Measurements from ENCODE around the gene ALDH9A1.

Gene ALDH9A1

DNA sequence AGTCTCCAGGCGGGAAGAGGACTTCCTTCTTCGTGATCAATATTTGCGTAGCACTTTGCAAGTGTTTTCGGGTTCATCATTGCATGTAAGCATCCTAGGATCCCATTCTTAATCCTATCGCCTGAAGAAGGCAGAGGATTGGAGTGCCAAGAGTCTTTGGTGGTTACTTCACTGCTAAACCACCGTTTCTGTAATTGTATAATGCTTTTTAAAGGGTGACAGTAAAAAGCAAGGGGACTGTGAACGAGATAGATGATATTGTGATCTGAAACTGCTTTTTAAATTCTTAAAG, 345 bp upstream of the ALDH9A1 start:
- H4K8ac ChIP-seq (ENCODE audit: low read depth, low read length): no peak overlapping the region
- no peak overlapping the region for H2BK5ac ChIP-seq (ENCODE audit: low read length)
- no CpG with 5 or more reads among the region's 7 CpGs for WGBS, 2 donors (ENCODE audit: extremely low coverage in 2 of 2, insufficient read length in 2 of 2, insufficient replicate concordance in 1 of 2)
- H2AFZ ChIP-seq (ENCODE audit: low read length): peak overlapping the region; percentile 88
- no peaks in the 10 kb centered on the region for H3K79me1 ChIP-seq (ENCODE audit: low read depth, low read length)
- H2BK12ac ChIP-seq (ENCODE audit: low read length): no peak overlapping the region
- H3K4me1 ChIP-seq (ENCODE audit: control insufficient read depth in 2 of 2, insufficient read depth in 1 of 2, low read depth in 1 of 2, low read length in 2 of 2): no peaks in the 10 kb centered on the region
- H3K4me2 ChIP-seq (ENCODE audit: insufficient read depth, low read length, poor library complexity, severe bottlenecking): peak overlapping the region; percentile 49
- peaks cover 0 to 9% of the 10 kb centered on the region in 2 donors for H3K36me3 ChIP-seq (replicated peaks in 1 of 2; ENCODE audit: control insufficient read depth in 2 of 2, insufficient read depth in 2 of 2, low read length in 2 of 2)
- no peak overlapping the region for H2BK120ac ChIP-seq (ENCODE audit: low read depth, low read length)
- no peak overlapping the region for H3K9ac ChIP-seq (ENCODE audit: low read depth, low read length, poor library complexity)
- H3K4me3 ChIP-seq (ENCODE audit: low read length in 2 of 2): peak overlapping the region; percentile 53 to 98
- peak overlapping the region; percentile 38 for H3K14ac ChIP-seq (ENCODE audit: low read length)
- no peak overlapping the region for H2AK5ac ChIP-seq (ENCODE audit: low read depth, low read length)
- DNase-seq (ENCODE audit: low spot score): no peak
- H3K18ac ChIP-seq (ENCODE audit: low read length): no peak overlapping the region
- peaks cover 0 to 4% of the 10 kb centered on the region in 2 donors for H3K9me3 ChIP-seq (replicated peaks in 1 of 2; ENCODE audit: control insufficient read depth in 2 of 2, insufficient read depth in 1 of 2, low read depth in 1 of 2, low read length in 2 of 2)
- no peak overlapping the region for H4K91ac ChIP-seq (ENCODE audit: low read depth, low read length, poor library complexity)
- H3K27me3 ChIP-seq (ENCODE audit: control insufficient read depth in 3 of 3, insufficient read depth in 3 of 3, low read depth in 1 of 3, low read length in 3 of 3): no peaks in the 10 kb centered on the region
- H3K4ac ChIP-seq (ENCODE audit: low read length): no peak overlapping the region
- H3K23ac ChIP-seq (ENCODE audit: low read depth, low read length, poor library complexity): no peak overlapping the region
- H2BK15ac ChIP-seq (ENCODE audit: low read length): no peak overlapping the region
- H3K27ac ChIP-seq (replicated peaks; ENCODE audit: low read length): peak overlapping the region; percentile 14

- H2BK5ac ChIP-seq (ENCODE audit: low read length): no peak overlapping the region
- H3K4me2 ChIP-seq (ENCODE audit: insufficient read depth, low read length, poor library complexity, severe bottlenecking): peak overlapping the region; percentile 80
- H4K8ac ChIP-seq (ENCODE audit: low read depth, low read length): no peak overlapping the region
- H2AFZ ChIP-seq (ENCODE audit: low read length): peak overlapping the region; percentile 88
- H2BK12ac ChIP-seq (ENCODE audit: low read length): no peak overlapping the region
- no CpG with 5 or more reads among the region's 8 CpGs for WGBS, 2 donors (ENCODE audit: extremely low coverage in 2 of 2, insufficient read length in 2 of 2, insufficient replicate concordance in 1 of 2)
- no peak overlapping the region for H3K14ac ChIP-seq (ENCODE audit: low read length)
- H3K4me3 ChIP-seq (ENCODE audit: low read length in 2 of 2): peak overlapping the region; percentile 98 to 99
- no peak overlapping the region for H4K91ac ChIP-seq (ENCODE audit: low read depth, low read length, poor library complexity)
- H3K9me3 ChIP-seq (replicated peaks in 1 of 2; ENCODE audit: control insufficient read depth in 2 of 2, insufficient read depth in 1 of 2, low read depth in 1 of 2, low read length in 2 of 2): peaks cover 0 to 4% of the 10 kb centered on the region in 2 donors
- no peak for DNase-seq (ENCODE audit: low spot score)
- peaks cover 0 to 9% of the 10 kb centered on the region in 2 donors for H3K36me3 ChIP-seq (replicated peaks in 1 of 2; ENCODE audit: control insufficient read depth in 2 of 2, insufficient read depth in 2 of 2, low read length in 2 of 2)
- no peak overlapping the region for H2AK5ac ChIP-seq (ENCODE audit: low read depth, low read length)
- H3K27ac ChIP-seq (replicated peaks; ENCODE audit: low read length): no peak overlapping the region
- H3K23ac ChIP-seq (ENCODE audit: low read depth, low read length, poor library complexity): no peak overlapping the region
- no peak overlapping the region for H3K18ac ChIP-seq (ENCODE audit: low read length)
- no peak overlapping the region for H2BK120ac ChIP-seq (ENCODE audit: low read depth, low read length)
- no peaks in the 10 kb centered on the region for H3K27me3 ChIP-seq (ENCODE audit: control insufficient read depth in 3 of 3, insufficient read depth in 3 of 3, low read depth in 1 of 3, low read length in 3 of 3)
- no peak overlapping the region for H3K9ac ChIP-seq (ENCODE audit: low read depth, low read length, poor library complexity)
- H3K4me1 ChIP-seq (ENCODE audit: control insufficient read depth in 2 of 2, insufficient read depth in 1 of 2, low read depth in 1 of 2, low read length in 2 of 2): no peaks in the 10 kb centered on the region
- no peaks in the 10 kb centered on the region for H3K79me1 ChIP-seq (ENCODE audit: low read depth, low read length)
- H2BK15ac ChIP-seq (ENCODE audit: low read length): no peak overlapping the region
- no peak overlapping the region for H3K4ac ChIP-seq (ENCODE audit: low read length)
These were observed 876 bp downstream of the ALDH9A1 start for GRCh38 chr1:165697491-165697880.

DNA sequence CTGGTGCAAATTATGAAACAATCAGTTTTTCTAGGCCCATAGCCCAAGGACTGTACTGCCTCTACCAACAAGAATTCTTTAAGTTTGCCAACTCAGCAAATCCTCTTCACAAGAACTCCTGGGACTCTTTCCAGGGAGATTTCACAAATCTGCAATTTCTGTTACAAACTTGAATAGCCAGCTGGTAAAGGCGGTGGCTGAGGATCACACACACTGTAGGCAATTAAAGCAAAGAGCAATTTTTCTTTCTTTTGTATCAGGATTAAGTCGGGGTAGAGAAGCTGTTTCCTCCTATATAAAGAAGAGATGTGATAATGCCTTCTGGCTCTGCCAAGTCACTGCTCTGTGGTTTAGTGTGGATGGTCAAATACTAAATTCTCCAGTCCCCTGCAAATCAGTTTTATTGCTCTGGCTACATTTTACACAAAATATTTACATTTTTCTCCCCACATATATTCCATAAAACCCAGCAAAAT, 1.7 kb downstream of the ALDH9A1 start:
- H2BK120ac ChIP-seq (ENCODE audit: low read depth, low read length): no peak overlapping the region
- no peak overlapping the region for H2BK15ac ChIP-seq (ENCODE audit: low read length)
- H3K9me3 ChIP-seq (replicated peaks in 1 of 2; ENCODE audit: control insufficient read depth in 2 of 2, insufficient read depth in 1 of 2, low read depth in 1 of 2, low read length in 2 of 2): peaks cover 0 to 4% of the 10 kb centered on the region in 2 donors
- no peak overlapping the region for H3K9ac ChIP-seq (ENCODE audit: low read depth, low read length, poor library complexity)
- peaks cover 0 to 9% of the 10 kb centered on the region in 2 donors for H3K36me3 ChIP-seq (replicated peaks in 1 of 2; ENCODE audit: control insufficient read depth in 2 of 2, insufficient read depth in 2 of 2, low read length in 2 of 2)
- no peak overlapping the region for H3K4ac ChIP-seq (ENCODE audit: low read length)
- H2BK12ac ChIP-seq (ENCODE audit: low read length): no peak overlapping the region
- no peak overlapping the region for H3K18ac ChIP-seq (ENCODE audit: low read length)
- H4K91ac ChIP-seq (ENCODE audit: low read depth, low read length, poor library complexity): no peak overlapping the region
- H3K79me1 ChIP-seq (ENCODE audit: low read depth, low read length): no peaks in the 10 kb centered on the region
- no peak overlapping the region for H2AFZ ChIP-seq (ENCODE audit: low read length)
- DNase-seq (ENCODE audit: low spot score): no peak
- H2AK5ac ChIP-seq (ENCODE audit: low read depth, low read length): no peak overlapping the region
- H3K23ac ChIP-seq (ENCODE audit: low read depth, low read length, poor library complexity): no peak overlapping the region
- H2BK5ac ChIP-seq (ENCODE audit: low read length): no peak overlapping the region
- WGBS, 2 donors (ENCODE audit: extremely low coverage in 2 of 2, insufficient read length in 2 of 2, insufficient replicate concordance in 1 of 2): no CpG with 5 or more reads among the region's 2 CpGs
- no peak overlapping the region for H3K14ac ChIP-seq (ENCODE audit: low read length)
- H3K4me1 ChIP-seq (ENCODE audit: control insufficient read depth in 2 of 2, insufficient read depth in 1 of 2, low read depth in 1 of 2, low read length in 2 of 2): no peaks in the 10 kb centered on the region
- no peak overlapping the region for H4K8ac ChIP-seq (ENCODE audit: low read depth, low read length)
- no peak overlapping the region for H3K27ac ChIP-seq (replicated peaks; ENCODE audit: low read length)
- no peak overlapping the region for H3K4me3 ChIP-seq (ENCODE audit: low read length in 2 of 2)
- H3K27me3 ChIP-seq (ENCODE audit: control insufficient read depth in 3 of 3, insufficient read depth in 3 of 3, low read depth in 1 of 3, low read length in 3 of 3): no peaks in the 10 kb centered on the region
- no peak overlapping the region for H3K4me2 ChIP-seq (ENCODE audit: insufficient read depth, low read length, poor library complexity, severe bottlenecking)

DNA sequence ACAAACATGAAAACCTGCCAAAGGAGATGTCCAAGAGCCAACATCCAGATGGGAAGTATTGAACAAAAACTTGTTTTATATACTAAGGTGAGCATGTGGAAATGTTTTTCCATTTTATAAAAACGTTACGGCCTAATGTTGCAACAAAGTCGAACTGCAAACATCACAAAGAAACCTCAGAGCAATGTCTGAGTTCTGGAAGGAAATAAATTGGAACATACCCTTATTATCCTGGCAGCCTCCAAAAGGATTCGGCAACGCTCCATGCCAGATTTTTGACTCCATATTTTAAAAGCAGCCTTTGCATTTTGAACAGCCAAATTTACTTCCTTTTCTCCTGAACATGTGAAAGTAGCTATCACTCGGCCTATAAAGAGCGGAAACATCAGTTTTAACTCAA, 3.3 kb downstream of the ALDH9A1 start:
- no CpG with 5 or more reads among the region's 7 CpGs for WGBS, 2 donors (ENCODE audit: extremely low coverage in 2 of 2, insufficient read length in 2 of 2, insufficient replicate concordance in 1 of 2)

More for the DNA sequence above, 3.3 kb downstream of the ALDH9A1 start:
- H3K79me1 ChIP-seq (ENCODE audit: low read depth, low read length): no peaks in the 10 kb centered on the region
- H3K27me3 ChIP-seq (ENCODE audit: control insufficient read depth in 3 of 3, insufficient read depth in 3 of 3, low read depth in 1 of 3, low read length in 3 of 3): no peaks in the 10 kb centered on the region
- no peak overlapping the region for H4K8ac ChIP-seq (ENCODE audit: low read depth, low read length)
- H2BK5ac ChIP-seq (ENCODE audit: low read length): no peak overlapping the region
- H3K18ac ChIP-seq (ENCODE audit: low read length): no peak overlapping the region
- H3K4me3 ChIP-seq (ENCODE audit: low read length in 2 of 2): no peak overlapping the region
- H4K91ac ChIP-seq (ENCODE audit: low read depth, low read length, poor library complexity): no peak overlapping the region
- no peak overlapping the region for H2BK120ac ChIP-seq (ENCODE audit: low read depth, low read length)
- no peak overlapping the region for H3K27ac ChIP-seq (replicated peaks; ENCODE audit: low read length)
- H3K4me2 ChIP-seq (ENCODE audit: insufficient read depth, low read length, poor library complexity, severe bottlenecking): no peak overlapping the region
- H2AK5ac ChIP-seq (ENCODE audit: low read depth, low read length): no peak overlapping the region
- H3K9me3 ChIP-seq (replicated peaks in 1 of 2; ENCODE audit: control insufficient read depth in 2 of 2, insufficient read depth in 1 of 2, low read depth in 1 of 2, low read length in 2 of 2): peaks cover 4 to 12% of the 10 kb centered on the region in 2 donors
- DNase-seq (ENCODE audit: low spot score): no peak
- peaks cover 0 to 17% of the 10 kb centered on the region in 2 donors for H3K36me3 ChIP-seq (replicated peaks in 1 of 2; ENCODE audit: control insufficient read depth in 2 of 2, insufficient read depth in 2 of 2, low read length in 2 of 2)
- no peak overlapping the region for H3K9ac ChIP-seq (ENCODE audit: low read depth, low read length, poor library complexity)
- no peaks in the 10 kb centered on the region for H3K4me1 ChIP-seq (ENCODE audit: control insufficient read depth in 2 of 2, insufficient read depth in 1 of 2, low read depth in 1 of 2, low read length in 2 of 2)
- no peak overlapping the region for H2AFZ ChIP-seq (ENCODE audit: low read length)
- H2BK12ac ChIP-seq (ENCODE audit: low read length): no peak overlapping the region
- H3K23ac ChIP-seq (ENCODE audit: low read depth, low read length, poor library complexity): no peak overlapping the region
- H2BK15ac ChIP-seq (ENCODE audit: low read length): no peak overlapping the region
- H3K14ac ChIP-seq (ENCODE audit: low read length): no peak overlapping the region
- no peak overlapping the region for H3K4ac ChIP-seq (ENCODE audit: low read length)
